ENCODE measurements around the gene ZNF385D. TPM values are rescaled to one million over a fixed set of nuclear protein-coding genes. Genes with fewer than 3 reads are reported as not detected.

The ZNF385D gene
- total RNA-seq, 1 experiment from 2014 or later: not detected

GRCh38 chr3:21484828-21485144 is 266.2 kb downstream of the ZNF385D start:
- intact Hi-C loops (cut with micrococcal nuclease): no loop called here
- TF ChIP-seq ELF1 (IDR thresholded peaks at IDR 0.05; ENCODE audit: borderline replicate concordance, low read depth) (no peak), TCF7L2 (IDR thresholded peaks at IDR 0.05; ENCODE audit: borderline replicate concordance, extremely low read depth, insufficient read depth, insufficient read length) (no peak), RAD21 (IDR thresholded peaks at IDR 0.05; ENCODE audit: low read depth) (no peak), SP1 (IDR thresholded peaks at IDR 0.05; ENCODE audit: low read depth) (no peak), CBX3 (IDR thresholded peaks at IDR 0.05; ENCODE audit: low read depth) (no peak), JUND (IDR thresholded peaks at IDR 0.05) (no peak), YY1 (IDR thresholded peaks at IDR 0.05; ENCODE audit: extremely low read depth, insufficient replicate concordance, low read depth, low read length) (no peak), EZH2phosphoT487 (IDR thresholded peaks at IDR 0.05; ENCODE audit: borderline replicate concordance) (no peak), SRF (IDR thresholded peaks at IDR 0.05; ENCODE audit: low read depth) (no peak), SIN3A (IDR thresholded peaks at IDR 0.05; ENCODE audit: low read depth) (no peak), EZH2 (IDR thresholded peaks at IDR 0.05) (no peak)
- TF ChIP-seq, protein P1, sequence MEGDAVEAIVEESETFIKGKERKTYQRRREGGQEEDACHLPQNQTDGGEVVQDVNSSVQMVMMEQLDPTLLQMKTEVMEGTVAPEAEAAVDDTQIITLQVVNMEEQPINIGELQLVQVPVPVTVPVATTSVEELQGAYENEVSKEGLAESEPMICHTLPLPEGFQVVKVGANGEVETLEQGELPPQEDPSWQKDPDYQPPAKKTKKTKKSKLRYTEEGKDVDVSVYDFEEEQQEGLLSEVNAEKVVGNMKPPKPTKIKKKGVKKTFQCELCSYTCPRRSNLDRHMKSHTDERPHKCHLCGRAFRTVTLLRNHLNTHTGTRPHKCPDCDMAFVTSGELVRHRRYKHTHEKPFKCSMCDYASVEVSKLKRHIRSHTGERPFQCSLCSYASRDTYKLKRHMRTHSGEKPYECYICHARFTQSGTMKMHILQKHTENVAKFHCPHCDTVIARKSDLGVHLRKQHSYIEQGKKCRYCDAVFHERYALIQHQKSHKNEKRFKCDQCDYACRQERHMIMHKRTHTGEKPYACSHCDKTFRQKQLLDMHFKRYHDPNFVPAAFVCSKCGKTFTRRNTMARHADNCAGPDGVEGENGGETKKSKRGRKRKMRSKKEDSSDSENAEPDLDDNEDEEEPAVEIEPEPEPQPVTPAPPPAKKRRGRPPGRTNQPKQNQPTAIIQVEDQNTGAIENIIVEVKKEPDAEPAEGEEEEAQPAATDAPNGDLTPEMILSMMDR (IDR thresholded peaks at IDR 0.05 in 2 of 3, conservative IDR thresholded peaks at IDR 0.05 in 1 of 3; ENCODE audit: borderline replicate concordance in 1 of 3, insufficient read depth in 1 of 3, low read depth in 2 of 3, low read length in 2 of 3): no peak
- TF ChIP-seq, protein P2, sequence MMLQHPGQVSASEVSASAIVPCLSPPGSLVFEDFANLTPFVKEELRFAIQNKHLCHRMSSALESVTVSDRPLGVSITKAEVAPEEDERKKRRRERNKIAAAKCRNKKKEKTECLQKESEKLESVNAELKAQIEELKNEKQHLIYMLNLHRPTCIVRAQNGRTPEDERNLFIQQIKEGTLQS (IDR thresholded peaks at IDR 0.05): no peak
- TF ChIP-seq, protein P3, sequence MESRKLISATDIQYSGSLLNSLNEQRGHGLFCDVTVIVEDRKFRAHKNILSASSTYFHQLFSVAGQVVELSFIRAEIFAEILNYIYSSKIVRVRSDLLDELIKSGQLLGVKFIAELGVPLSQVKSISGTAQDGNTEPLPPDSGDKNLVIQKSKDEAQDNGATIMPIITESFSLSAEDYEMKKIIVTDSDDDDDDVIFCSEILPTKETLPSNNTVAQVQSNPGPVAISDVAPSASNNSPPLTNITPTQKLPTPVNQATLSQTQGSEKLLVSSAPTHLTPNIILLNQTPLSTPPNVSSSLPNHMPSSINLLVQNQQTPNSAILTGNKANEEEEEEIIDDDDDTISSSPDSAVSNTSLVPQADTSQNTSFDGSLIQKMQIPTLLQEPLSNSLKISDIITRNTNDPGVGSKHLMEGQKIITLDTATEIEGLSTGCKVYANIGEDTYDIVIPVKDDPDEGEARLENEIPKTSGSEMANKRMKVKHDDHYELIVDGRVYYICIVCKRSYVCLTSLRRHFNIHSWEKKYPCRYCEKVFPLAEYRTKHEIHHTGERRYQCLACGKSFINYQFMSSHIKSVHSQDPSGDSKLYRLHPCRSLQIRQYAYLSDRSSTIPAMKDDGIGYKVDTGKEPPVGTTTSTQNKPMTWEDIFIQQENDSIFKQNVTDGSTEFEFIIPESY (IDR thresholded peaks at IDR 0.05; ENCODE audit: extremely low read depth, insufficient replicate concordance, low read length): no peak
- TF ChIP-seq, protein P4, sequence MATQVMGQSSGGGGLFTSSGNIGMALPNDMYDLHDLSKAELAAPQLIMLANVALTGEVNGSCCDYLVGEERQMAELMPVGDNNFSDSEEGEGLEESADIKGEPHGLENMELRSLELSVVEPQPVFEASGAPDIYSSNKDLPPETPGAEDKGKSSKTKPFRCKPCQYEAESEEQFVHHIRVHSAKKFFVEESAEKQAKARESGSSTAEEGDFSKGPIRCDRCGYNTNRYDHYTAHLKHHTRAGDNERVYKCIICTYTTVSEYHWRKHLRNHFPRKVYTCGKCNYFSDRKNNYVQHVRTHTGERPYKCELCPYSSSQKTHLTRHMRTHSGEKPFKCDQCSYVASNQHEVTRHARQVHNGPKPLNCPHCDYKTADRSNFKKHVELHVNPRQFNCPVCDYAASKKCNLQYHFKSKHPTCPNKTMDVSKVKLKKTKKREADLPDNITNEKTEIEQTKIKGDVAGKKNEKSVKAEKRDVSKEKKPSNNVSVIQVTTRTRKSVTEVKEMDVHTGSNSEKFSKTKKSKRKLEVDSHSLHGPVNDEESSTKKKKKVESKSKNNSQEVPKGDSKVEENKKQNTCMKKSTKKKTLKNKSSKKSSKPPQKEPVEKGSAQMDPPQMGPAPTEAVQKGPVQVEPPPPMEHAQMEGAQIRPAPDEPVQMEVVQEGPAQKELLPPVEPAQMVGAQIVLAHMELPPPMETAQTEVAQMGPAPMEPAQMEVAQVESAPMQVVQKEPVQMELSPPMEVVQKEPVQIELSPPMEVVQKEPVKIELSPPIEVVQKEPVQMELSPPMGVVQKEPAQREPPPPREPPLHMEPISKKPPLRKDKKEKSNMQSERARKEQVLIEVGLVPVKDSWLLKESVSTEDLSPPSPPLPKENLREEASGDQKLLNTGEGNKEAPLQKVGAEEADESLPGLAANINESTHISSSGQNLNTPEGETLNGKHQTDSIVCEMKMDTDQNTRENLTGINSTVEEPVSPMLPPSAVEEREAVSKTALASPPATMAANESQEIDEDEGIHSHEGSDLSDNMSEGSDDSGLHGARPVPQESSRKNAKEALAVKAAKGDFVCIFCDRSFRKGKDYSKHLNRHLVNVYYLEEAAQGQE (IDR thresholded peaks at IDR 0.05; ENCODE audit: low read depth): no peak

More at GRCh38 chr3:21484828-21485144, 266.2 kb downstream of the ZNF385D start:
- no peak overlapping the region for H2AFZ ChIP-seq (ENCODE audit: low read depth, low read length, poor library complexity, severe bottlenecking)
- peaks cover 11 to 14% of the 10 kb centered on the region in 2 experiments; a peak in 3 of 4 replicates for H3K9me3 ChIP-seq (ENCODE audit: control insufficient read depth in 1 of 2, insufficient read depth in 1 of 2, low read depth in 1 of 2, low read length in 2 of 2)
- CTCF ChIA-PET: no interaction called here
- RAD21 ChIA-PET (ENCODE audit: low non-redundant PET in 1 of 2, low total read pairs in 2 of 2, uncharacterized antibody in 2 of 2, unreplicated experiment in 2 of 2): no interaction called here
- no peaks in the 10 kb centered on the region for H3K27me3 ChIP-seq (ENCODE audit: insufficient read depth, low read length)
- H3K9me2 ChIP-seq (ENCODE audit: insufficient read depth): no peaks in the 10 kb centered on the region
- no peak overlapping the region for H3K4me3 ChIP-seq (replicated peaks in 1 of 2; ENCODE audit: low read depth in 1 of 2, low read length in 2 of 2)
- no peak overlapping the region for H3K9ac ChIP-seq (ENCODE audit: low read length)
- ATAC-seq (no peak), DNase-seq (ENCODE audit: low read depth, low spot score) (no peak)
- BruUV-seq (replicated peaks): no TSS peak
- no peaks in the 10 kb centered on the region for H3K79me2 ChIP-seq (ENCODE audit: insufficient read depth, low read length)
- H3K4me1 ChIP-seq (ENCODE audit: control insufficient read depth in 1 of 2, insufficient read depth in 2 of 2, low read length in 2 of 2): no peaks in the 10 kb centered on the region
- no peak overlapping the region for H3K27ac ChIP-seq (ENCODE audit: low read depth, low read length)
- no peaks in the 10 kb centered on the region for H4K20me1 ChIP-seq (ENCODE audit: insufficient read depth)
- H3K4me2 ChIP-seq (ENCODE audit: low read length): no peak overlapping the region
- no peaks in the 10 kb centered on the region for H3K36me3 ChIP-seq (ENCODE audit: control insufficient read depth in 1 of 2, insufficient read depth in 2 of 2, low read length in 2 of 2)
- POLR2A ChIA-PET: no interaction called here

Measured in HCT116 (cell line).